ENCODE measurements around the gene TMEM87A.

DNA sequence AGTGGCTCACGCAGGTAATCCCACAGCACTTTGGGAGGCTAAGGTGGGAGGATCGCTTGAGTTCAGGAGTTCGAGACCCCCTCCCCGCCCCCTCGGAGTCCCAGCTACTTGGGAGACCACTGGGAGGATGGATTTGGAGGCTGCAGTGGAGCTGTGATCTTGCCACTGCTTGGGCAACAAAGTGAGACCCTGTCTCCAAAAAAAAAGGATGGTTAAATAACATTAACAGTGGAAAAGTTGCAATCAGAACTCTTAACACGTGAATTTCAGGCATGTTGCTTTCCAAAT is 1.4 kb upstream of the TMEM87A start:
- TF ChIP-seq, protein P1, sequence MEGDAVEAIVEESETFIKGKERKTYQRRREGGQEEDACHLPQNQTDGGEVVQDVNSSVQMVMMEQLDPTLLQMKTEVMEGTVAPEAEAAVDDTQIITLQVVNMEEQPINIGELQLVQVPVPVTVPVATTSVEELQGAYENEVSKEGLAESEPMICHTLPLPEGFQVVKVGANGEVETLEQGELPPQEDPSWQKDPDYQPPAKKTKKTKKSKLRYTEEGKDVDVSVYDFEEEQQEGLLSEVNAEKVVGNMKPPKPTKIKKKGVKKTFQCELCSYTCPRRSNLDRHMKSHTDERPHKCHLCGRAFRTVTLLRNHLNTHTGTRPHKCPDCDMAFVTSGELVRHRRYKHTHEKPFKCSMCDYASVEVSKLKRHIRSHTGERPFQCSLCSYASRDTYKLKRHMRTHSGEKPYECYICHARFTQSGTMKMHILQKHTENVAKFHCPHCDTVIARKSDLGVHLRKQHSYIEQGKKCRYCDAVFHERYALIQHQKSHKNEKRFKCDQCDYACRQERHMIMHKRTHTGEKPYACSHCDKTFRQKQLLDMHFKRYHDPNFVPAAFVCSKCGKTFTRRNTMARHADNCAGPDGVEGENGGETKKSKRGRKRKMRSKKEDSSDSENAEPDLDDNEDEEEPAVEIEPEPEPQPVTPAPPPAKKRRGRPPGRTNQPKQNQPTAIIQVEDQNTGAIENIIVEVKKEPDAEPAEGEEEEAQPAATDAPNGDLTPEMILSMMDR (IDR thresholded peaks at IDR 0.05), result no peak
- TF ChIP-seq POLR2A (IDR thresholded peaks at IDR 0.05), result no peak

Measured in vagina (tissue), 2 donors.